IPS DF 6.9 (cell line): Measurements from ENCODE around the gene LRRN3.

Source experiments
- DNase-seq: peaks from one replicate; pipeline ENCODE4 v3.0.0-alpha.2; 2013; ENCODE audit warnings: low read depth, low spot score
- H3K27ac ChIP-seq: one replicate; pipeline ENCODE4 v1.5.1; 2013; ENCODE audit warnings: low read length, control low read depth
- H3K27me3 ChIP-seq: 2 replicates; pipeline ENCODE4 v1.6.1; 2013; ENCODE audit warnings: mild to moderate bottlenecking, low read length; ENCODE audit not compliant: control insufficient read depth, insufficient read depth
- H3K36me3 ChIP-seq: 2 replicates; pipeline ENCODE4 v1.6.1; 2013; ENCODE audit warnings: low read length; ENCODE audit not compliant: control insufficient read depth, insufficient read depth
- H3K4me1 ChIP-seq: 2 replicates; pipeline ENCODE4 v1.6.1; 2013; ENCODE audit warnings: low read length; ENCODE audit not compliant: control insufficient read depth, insufficient read depth
- H3K4me3 ChIP-seq: 2 replicates; pipeline ENCODE4 v1.5.1; 2013; ENCODE audit warnings: mild to moderate bottlenecking, low read length
- H3K9me3 ChIP-seq: 2 replicates; pipeline ENCODE4 v1.6.1; 2013; ENCODE audit warnings: low read length, inconsistent platforms; ENCODE audit not compliant: control insufficient read depth, insufficient read depth
- WGBS: extraction: QIAGEN DNeasy Blood & Tissue Kit; methylation state at CpG from one replicate; pipeline ENCODE4 v1.1.7; 2013; ENCODE audit warnings: mixed read lengths, missing lambda C conversion rate; ENCODE audit not compliant: insufficient read length, insufficient coverage; 5-methylcytosine and 5-hydroxymethylcytosine counted together

LRRN3 gene

GRCh38 chr7:111090846-111091245 lies at the start of gene LRRN3:
LRRN3 (plus strand) TSS chr7:111091127; CDS start chr7:111122773, 31,646 bp downstream.
- Histone ChIP-seq H3K27me3 (no peaks in the 10 kb centered on the region), H3K9me3 (no peaks in the 10 kb centered on the region), H3K36me3 (no peaks in the 10 kb centered on the region), H3K27ac (no peak within 1 kb of the TSS), H3K4me3 (no peak within 1 kb of the TSS), H3K4me1 (peaks cover 4% of the 10 kb centered on the region; the same call in 1 of the 2 replicates)
- no peak for DNase-seq
- no CpG with 5 or more reads among the region's 6 CpGs for WGBS

DNA sequence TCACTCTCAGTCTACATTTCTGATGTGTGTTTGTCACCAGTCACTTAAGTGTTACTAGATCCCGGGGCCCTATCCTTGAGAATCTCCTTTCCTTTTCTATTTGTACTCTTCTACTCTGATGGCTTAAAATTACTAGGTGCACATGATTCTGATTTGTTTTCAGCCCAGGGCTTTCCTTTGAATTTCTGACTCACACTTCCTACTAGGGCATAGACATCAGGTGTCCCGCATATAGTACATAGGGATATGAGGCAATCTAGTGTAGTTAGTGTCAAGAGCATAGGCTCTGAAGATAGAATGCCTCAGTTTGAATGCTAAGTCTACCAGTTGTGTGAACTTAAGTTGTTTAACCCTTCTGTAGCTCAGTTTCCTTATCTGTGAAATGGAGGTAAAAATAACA lies 49.4 kb upstream of the LRRN3 start:
- no peak overlapping the region for H3K4me3 ChIP-seq
- H3K9me3 ChIP-seq = no peaks in the 10 kb centered on the region
- H3K27ac ChIP-seq = no peak overlapping the region
- H3K36me3 ChIP-seq = no peaks in the 10 kb centered on the region
- no peaks in the 10 kb centered on the region for H3K27me3 ChIP-seq
- H3K4me1 ChIP-seq = peaks cover 1% of the 10 kb centered on the region; the same call in 1 of the 2 replicates
- no peak for DNase-seq
- no CpG with 5 or more reads among the region's 2 CpGs for WGBS

GRCh38 chr7:111042842-111043241 lies 48.1 kb upstream of the LRRN3 start:
- Histone ChIP-seq H3K4me1 (peaks cover 1% of the 10 kb centered on the region; the same call in 1 of the 2 replicates), H3K4me3 (no peak overlapping the region), H3K27me3 (no peaks in the 10 kb centered on the region), H3K27ac (no peak overlapping the region), H3K9me3 (no peaks in the 10 kb centered on the region), H3K36me3 (no peaks in the 10 kb centered on the region)
- WGBS = no CpG with 5 or more reads among the region's 2 CpGs
- no peak for DNase-seq

DNA sequence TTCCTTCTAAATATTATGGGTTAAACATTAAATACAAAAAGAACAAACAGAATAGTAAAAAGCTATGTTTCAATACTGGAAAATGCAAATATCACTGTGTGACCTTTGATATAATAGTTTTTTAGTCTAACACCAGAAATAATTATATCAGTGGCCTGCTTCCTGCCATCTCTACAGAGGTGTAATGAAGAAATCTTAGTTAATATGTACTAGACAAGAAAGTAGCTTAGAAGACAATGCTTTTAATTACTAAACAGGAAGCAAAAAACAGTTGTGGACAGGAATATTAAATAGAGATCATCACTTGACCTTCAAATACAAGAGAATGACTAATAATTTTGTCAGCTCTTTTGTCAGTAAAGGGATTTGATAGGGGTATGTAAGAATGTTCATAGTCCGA lies 47.4 kb upstream of the LRRN3 start:
- no CpG with 5 or more reads among the region's 1 CpG for WGBS
- H3K27me3 ChIP-seq = no peaks in the 10 kb centered on the region
- DNase-seq = no peak
- no peaks in the 10 kb centered on the region for H3K9me3 ChIP-seq
- no peaks in the 10 kb centered on the region for H3K36me3 ChIP-seq
- peaks cover 1% of the 10 kb centered on the region; the same call in 1 of the 2 replicates for H3K4me1 ChIP-seq
- H3K27ac ChIP-seq = no peak overlapping the region
- H3K4me3 ChIP-seq = no peak overlapping the region

- Histone ChIP-seq H3K27ac (no peak overlapping the region), H3K9me3 (no peaks in the 10 kb centered on the region), H3K4me3 (no peak overlapping the region), H3K36me3 (no peaks in the 10 kb centered on the region), H3K4me1 (peaks cover 3% of the 10 kb centered on the region; the same call in 1 of the 2 replicates), H3K27me3 (no peaks in the 10 kb centered on the region)
- DNase-seq = no peak
Measured at GRCh38 chr7:111045449-111045848, 45.5 kb upstream of the LRRN3 start.

- Histone ChIP-seq H3K27me3 (no peaks in the 10 kb centered on the region), H3K9me3 (no peaks in the 10 kb centered on the region), H3K36me3 (no peaks in the 10 kb centered on the region), H3K4me3 (no peak overlapping the region), H3K27ac (no peak overlapping the region), H3K4me1 (peaks cover 4% of the 10 kb centered on the region; the same call in 1 of the 2 replicates)
- WGBS = no CpG with 5 or more reads among the region's 4 CpGs
- no peak for DNase-seq
Measured at GRCh38 chr7:111047595-111047994, 43.3 kb upstream of the LRRN3 start.

- Histone ChIP-seq H3K27ac (no peak overlapping the region), H3K27me3 (no peaks in the 10 kb centered on the region), H3K4me3 (no peak overlapping the region), H3K36me3 (no peaks in the 10 kb centered on the region), H3K4me1 (peaks cover 6% of the 10 kb centered on the region; the same call in 1 of the 2 replicates), H3K9me3 (no peaks in the 10 kb centered on the region)
- DNase-seq = no peak
- WGBS = no CpG with 5 or more reads among the region's 7 CpGs
Measured at GRCh38 chr7:111049971-111050680, 40.8 kb upstream of the LRRN3 start.

DNA sequence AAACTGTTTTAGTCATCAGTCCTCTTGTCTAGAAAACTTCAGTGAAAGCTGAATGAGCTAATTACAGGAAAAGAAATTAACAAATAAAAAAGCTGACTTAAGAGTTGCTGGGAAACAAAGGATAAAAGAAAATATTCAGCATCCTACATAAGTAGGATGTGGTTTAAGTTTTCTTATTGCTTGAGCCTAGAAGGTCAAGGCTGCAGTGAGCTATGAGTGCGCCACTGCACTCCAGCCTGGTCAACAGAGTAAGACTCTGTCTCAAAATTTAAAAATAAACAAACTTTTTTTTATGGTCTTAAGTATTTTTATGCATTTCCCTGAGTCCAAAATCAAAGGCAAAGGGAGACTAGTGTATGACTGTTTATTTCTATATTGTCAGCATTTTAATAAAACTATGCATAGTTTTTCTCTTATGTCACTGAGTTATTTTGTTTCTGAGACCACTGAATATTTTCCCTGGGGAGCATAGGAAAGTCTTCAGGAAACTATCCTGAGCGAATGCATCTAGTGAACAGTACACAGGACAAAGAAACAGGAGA lies 40.0 kb upstream of the LRRN3 start:
- no peak for DNase-seq
- H3K36me3 ChIP-seq = no peaks in the 10 kb centered on the region
- peaks cover 6% of the 10 kb centered on the region; the same call in 1 of the 2 replicates for H3K4me1 ChIP-seq
- H3K9me3 ChIP-seq = no peaks in the 10 kb centered on the region
- H3K4me3 ChIP-seq = no peak overlapping the region
- H3K27ac ChIP-seq = no peak overlapping the region
- WGBS = no CpG with 5 or more reads among the region's 2 CpGs
- H3K27me3 ChIP-seq = no peaks in the 10 kb centered on the region

- no peaks in the 10 kb centered on the region for H3K36me3 ChIP-seq
- no peaks in the 10 kb centered on the region for H3K27me3 ChIP-seq
- no peak overlapping the region for H3K27ac ChIP-seq
- H3K9me3 ChIP-seq = no peaks in the 10 kb centered on the region
- H3K4me1 ChIP-seq = peaks cover 6% of the 10 kb centered on the region; the same call in 1 of the 2 replicates
- WGBS = no CpG with 5 or more reads among the region's 1 CpG
- DNase-seq = peak; percentile 31
- H3K4me3 ChIP-seq = no peak overlapping the region
Measured at GRCh38 chr7:111051832-111052231, 39.1 kb upstream of the LRRN3 start.

- Histone ChIP-seq H3K4me1 (peaks cover 6% of the 10 kb centered on the region; the same call in 1 of the 2 replicates), H3K4me3 (no peak overlapping the region), H3K27me3 (no peaks in the 10 kb centered on the region), H3K36me3 (no peaks in the 10 kb centered on the region), H3K9me3 (no peaks in the 10 kb centered on the region), H3K27ac (no peak overlapping the region)
- no peak for DNase-seq
- WGBS = no CpG with 5 or more reads among the region's 2 CpGs
Measured at GRCh38 chr7:111053035-111053434, 37.9 kb upstream of the LRRN3 start.

GRCh38 chr7:111056371-111056770 lies 34.6 kb upstream of the LRRN3 start:
- H3K4me3 ChIP-seq = no peak overlapping the region
- H3K36me3 ChIP-seq = no peaks in the 10 kb centered on the region
- peaks cover 4% of the 10 kb centered on the region; the same call in 1 of the 2 replicates for H3K4me1 ChIP-seq
- no CpG with 5 or more reads among the region's 2 CpGs for WGBS
- H3K27ac ChIP-seq = no peak overlapping the region
- no peaks in the 10 kb centered on the region for H3K9me3 ChIP-seq
- no peaks in the 10 kb centered on the region for H3K27me3 ChIP-seq
- no peak for DNase-seq
